ENCODE results near the gene PML.

- TF ChIP-seq, protein P1, sequence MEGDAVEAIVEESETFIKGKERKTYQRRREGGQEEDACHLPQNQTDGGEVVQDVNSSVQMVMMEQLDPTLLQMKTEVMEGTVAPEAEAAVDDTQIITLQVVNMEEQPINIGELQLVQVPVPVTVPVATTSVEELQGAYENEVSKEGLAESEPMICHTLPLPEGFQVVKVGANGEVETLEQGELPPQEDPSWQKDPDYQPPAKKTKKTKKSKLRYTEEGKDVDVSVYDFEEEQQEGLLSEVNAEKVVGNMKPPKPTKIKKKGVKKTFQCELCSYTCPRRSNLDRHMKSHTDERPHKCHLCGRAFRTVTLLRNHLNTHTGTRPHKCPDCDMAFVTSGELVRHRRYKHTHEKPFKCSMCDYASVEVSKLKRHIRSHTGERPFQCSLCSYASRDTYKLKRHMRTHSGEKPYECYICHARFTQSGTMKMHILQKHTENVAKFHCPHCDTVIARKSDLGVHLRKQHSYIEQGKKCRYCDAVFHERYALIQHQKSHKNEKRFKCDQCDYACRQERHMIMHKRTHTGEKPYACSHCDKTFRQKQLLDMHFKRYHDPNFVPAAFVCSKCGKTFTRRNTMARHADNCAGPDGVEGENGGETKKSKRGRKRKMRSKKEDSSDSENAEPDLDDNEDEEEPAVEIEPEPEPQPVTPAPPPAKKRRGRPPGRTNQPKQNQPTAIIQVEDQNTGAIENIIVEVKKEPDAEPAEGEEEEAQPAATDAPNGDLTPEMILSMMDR (optimal IDR thresholded peaks at IDR 0.05 in 1 of 3, IDR thresholded peaks at IDR 0.05 in 1 of 3, conservative IDR thresholded peaks at IDR 0.05 in 1 of 3; ENCODE audit: extremely low read depth in 1 of 3, insufficient read depth in 2 of 3, low read length in 3 of 3), result no peak
- TF ChIP-seq EZH2 (IDR thresholded peaks at IDR 0.05; ENCODE audit: low read length), result no peak
These were observed 48.3 kb upstream of the PML start for GRCh38 chr15:73946046-73946721.

Data from keratinocyte (primary cell).